Stimulated activated CD8-positive, alpha-beta memory T cell treated with anti-CD3 and anti-CD28 coated beads, Interleukin-15, amount 100 ng/mL, for 1 hour (primary cell): ENCODE results near the gene KAT2A.
A peak's percentile ranks its signal among the peaks of the same experiment; 100 is the strongest.

Experiments used
- DNase-seq: peaks from one replicate; pipeline ENCODE4 v3.0.0-alpha.2; 2020; ENCODE audit warnings: low read depth

KAT2A gene

GRCh38 chr17:42094375-42095069 is 26.6 kb downstream of the KAT2A start:
- DNase-seq = no peak

GRCh38 chr17:42092939-42093338 is 28.2 kb downstream of the KAT2A start:
- DNase-seq = no peak

- DNase-seq = no peak
Measured at GRCh38 chr17:42090964-42091790, 30.0 kb downstream of the KAT2A start.

- no peak for DNase-seq
Measured at GRCh38 chr17:42088736-42089135, 32.4 kb downstream of the KAT2A start.

- DNase-seq = no peak
Measured at GRCh38 chr17:42087736-42088705, 33.1 kb downstream of the KAT2A start.

- no peak for DNase-seq
Measured at GRCh38 chr17:42087042-42087701, 34.0 kb downstream of the KAT2A start.

GRCh38 chr17:42081516-42082129 is 39.5 kb downstream of the KAT2A start:
- no peak for DNase-seq

GRCh38 chr17:42079541-42079940 is 41.6 kb downstream of the KAT2A start:
- DNase-seq = no peak

- no peak for DNase-seq
Measured at GRCh38 chr17:42078396-42079043, 42.6 kb downstream of the KAT2A start.

GRCh38 chr17:42077755-42078154 is 43.4 kb downstream of the KAT2A start:
- DNase-seq = no peak

GRCh38 chr17:42076797-42077559 is 44.2 kb downstream of the KAT2A start:
- no peak for DNase-seq

- no peak for DNase-seq
Measured at GRCh38 chr17:42075789-42076188, 45.4 kb downstream of the KAT2A start.

GRCh38 chr17:42072323-42073187 is 48.6 kb downstream of the KAT2A start:
- no peak for DNase-seq

GRCh38 chr17:42071810-42072209 is 49.4 kb downstream of the KAT2A start:
- DNase-seq = no peak

GRCh38 chr17:42068979-42069378 is 52.2 kb downstream of the KAT2A start:
- DNase-seq = no peak

- DNase-seq = peak; percentile 61
Measured at GRCh38 chr17:42067371-42068091, 53.6 kb downstream of the KAT2A start.

GRCh38 chr17:42065201-42065600 is 56.0 kb downstream of the KAT2A start:
- DNase-seq = no peak
